Stimulated activated CD8-positive, alpha-beta memory T cell treated with anti-CD3 and anti-CD28 coated beads, Interleukin-15, amount 100 ng/mL, for 48 hours (primary cell): ENCODE measurements around the gene ETV3.

Source experiments
- DNase-seq, 2 donors: peaks; one replicate each; pipeline ENCODE4 v3.0.0-alpha.2; 2020; ENCODE audit warnings: low read depth in 2 of 2

Gene ETV3

GRCh38 chr1:157139052-157139715 is 989 bp upstream of the ETV3 start:
- DNase-seq, result no peak

GRCh38 chr1:157137408-157138219 is 581 bp downstream of the ETV3 start:
- DNase-seq, result no peak

GRCh38 chr1:157137046-157137407 is 1.2 kb downstream of the ETV3 start:
- DNase-seq, result no peak

- DNase-seq, result no peak
Measured at GRCh38 chr1:157136133-157136532, 2.1 kb downstream of the ETV3 start.

- no peak for DNase-seq
Measured at GRCh38 chr1:157135646-157136045, 2.5 kb downstream of the ETV3 start.

- no peak for DNase-seq
Measured at GRCh38 chr1:157135070-157135469, 3.1 kb downstream of the ETV3 start.

- no peak for DNase-seq
Measured at GRCh38 chr1:157134442-157134841, 3.8 kb downstream of the ETV3 start.

GRCh38 chr1:157133426-157133825 is 4.8 kb downstream of the ETV3 start:
- no peak for DNase-seq

GRCh38 chr1:157132616-157133167 is 5.5 kb downstream of the ETV3 start:
- no peak for DNase-seq

GRCh38 chr1:157132111-157132510 is 6.1 kb downstream of the ETV3 start:
- DNase-seq, result no peak

GRCh38 chr1:157131281-157131680 is 6.9 kb downstream of the ETV3 start:
- DNase-seq, result no peak

GRCh38 chr1:157124855-157125254 is 13.3 kb downstream of the ETV3 start:
- DNase-seq, result no peak

GRCh38 chr1:157119448-157119847 is 18.7 kb downstream of the ETV3 start:
- DNase-seq, result no peak

GRCh38 chr1:157119008-157119407 is 19.2 kb downstream of the ETV3 start:
- no peak for DNase-seq

- no peak for DNase-seq
Measured at GRCh38 chr1:157117527-157118057, 20.6 kb downstream of the ETV3 start.

GRCh38 chr1:157116737-157117103 is 21.5 kb downstream of the ETV3 start:
- no peak for DNase-seq

- DNase-seq, result no peak
Measured at GRCh38 chr1:157115851-157116736, 22.1 kb downstream of the ETV3 start.

- DNase-seq, result no peak
Measured at GRCh38 chr1:157115429-157115838, 22.8 kb downstream of the ETV3 start.

GRCh38 chr1:157114183-157115121 is 23.7 kb downstream of the ETV3 start:
- no peak for DNase-seq

- DNase-seq, result no peak
Measured at GRCh38 chr1:157113631-157114030, 24.6 kb downstream of the ETV3 start.

- no peak for DNase-seq
Measured at GRCh38 chr1:157113106-157113505, 25.1 kb downstream of the ETV3 start.
